Right lobe of liver (tissue), 6 donors: ENCODE results near the gene PRKAG3. TPM values are rescaled to one million over a fixed set of nuclear protein-coding genes. Genes with fewer than 3 reads are reported as not detected.

ENCODE experiments used
- ATAC-seq, 4 donors: fragments of 200-7000 bp; cut with Tn5 transposase; one replicate each; pipeline ENCODE4 v1.9.1; 2020; ENCODE audit warnings: mild to moderate bottlenecking in 4 of 4, moderate library complexity in 4 of 4
- DNase-seq, 3 donors: peaks; one replicate each; pipeline ENCODE4 v3.0.0-alpha.2; 2020
- H3K27ac ChIP-seq, 3 donors: fragments of 200-600 bp; one replicate each; pipeline ENCODE4 v1.8.0; 2022
- H3K27me3 ChIP-seq, 2 donors: fragments of 200-600 bp; one replicate each; pipeline ENCODE4 v1.8.0; 2022
- H3K36me3 ChIP-seq, 4 donors: fragments of 200-600 bp; sonication (generic) in 1 of 4; one replicate each; pipeline versions ENCODE4 v1.5.1 to v1.8.0; 2017 to 2022; ENCODE audit warnings: control low read depth in 1 of 4
- H3K4me1 ChIP-seq, 4 donors: fragments of 200-600 bp; sonication (generic) in 1 of 4; one replicate each; pipeline versions ENCODE4 v1.5.1 to v1.8.0; 2017 to 2022; ENCODE audit warnings: control low read depth in 1 of 4
- H3K4me3 ChIP-seq, 3 donors: fragments of 200-600 bp; one replicate each; pipeline ENCODE4 v1.8.0; 2022
- H3K9me3 ChIP-seq, 4 donors: fragments of 200-600 bp; sonication (generic) in 1 of 4; one replicate each; pipeline versions ENCODE4 v1.5.1 to v1.8.0; 2017 to 2022; ENCODE audit warnings: control low read depth in 1 of 4
- POLR2A ChIP-seq: fragments of 450-650 bp; IDR thresholded peaks from one replicate; pipeline ENCODE4 v1.6.1; 2017; ENCODE audit warnings: antibody characterized with exemption, mild to moderate bottlenecking
- WGBS: methylation state at CpG from one replicate; pipeline ENCODE4 v1.1.6; 2018; ENCODE audit warnings: low coverage, low lambda C conversion rate; ENCODE audit not compliant: insufficient coverage; ENCODE audit errors: missing lambda C conversion rate; 5-methylcytosine and 5-hydroxymethylcytosine counted together
- intact Hi-C, 2 donors: fragments of 100-400 bp; cut with DNase I; formaldehyde crosslinking; loops; one replicate each; pipeline versions ENCODE4 v1.11.2 to v1.14.1; 2022
- total RNA-seq, 6 experiments: library from RNA; depleted of rRNA in 2 of 6; stranded (reverse); fragments of >200 nt in 2 of 6; fragmentation: NEBNext Ultra II Directional in 3 of 6; extraction: Animal tissue kit (Norgen Biotek cat#: 25700) in 3 of 6; gene quantifications; one replicate each; pipeline versions ENCODE4 v1.1.0 to v1.2.4, GENCODE V29; 2016 to 2023
- TF ChIP-seq, protein P1 (sequence below), 4 donors: fragments of 200-600 bp in 3 of 4; fragments of 450-650 bp in 1 of 4; IDR thresholded peaks; one replicate each; pipeline versions ENCODE4 v1.5.1 to v1.8.0; 2016 to 2022; ENCODE audit warnings: antibody characterized with exemption in 4 of 4, mild to moderate bottlenecking in 2 of 4
- donor health status: DM: no; HTN: yes; CAD: no.
- donor health status: DM: no; HTN: no; CAD: no.
- donor health status: DM: no; HTN: no; CAD: no.
- donor health status: DM: no; HTN: yes; CAD: no.
- donor health status: DM: no; HTN: yes; CAD: no.

PRKAG3 gene
- total RNA-seq, 6 experiments from 2014 or later: not detected

DNA sequence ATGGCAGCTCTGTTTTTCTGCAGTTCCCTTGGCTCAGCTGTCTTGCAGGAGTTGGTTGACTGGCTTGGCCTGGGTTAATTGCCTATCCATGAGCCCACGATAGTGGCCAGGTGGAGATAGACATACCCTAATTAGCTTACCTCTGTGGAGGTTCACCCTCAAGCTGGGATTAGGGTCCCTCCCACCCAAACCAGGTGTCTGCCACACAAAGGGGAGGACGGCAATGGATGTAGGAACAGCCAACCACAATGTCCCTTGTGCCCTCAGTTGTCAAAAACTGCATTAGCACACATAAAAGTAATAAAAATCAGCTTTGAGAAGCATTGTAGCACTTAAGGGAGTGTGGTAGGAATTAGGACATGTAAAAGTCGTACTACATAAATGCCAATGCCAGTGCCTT lies 45.5 kb downstream of the PRKAG3 start:
- no peak overlapping the region for H3K4me3 ChIP-seq
- no peak for ATAC-seq
- no peaks in the 10 kb centered on the region for H3K9me3 ChIP-seq
- H3K36me3 ChIP-seq: no peaks in the 10 kb centered on the region
- intact Hi-C loops: no loop called here
- WGBS: 56% methylated on average over 1 of the region's 3 CpGs
- DNase-seq: no peak
- no peak overlapping the region for H3K27ac ChIP-seq
- TF ChIP-seq POLR2A: no peak
- TF ChIP-seq, protein P1, sequence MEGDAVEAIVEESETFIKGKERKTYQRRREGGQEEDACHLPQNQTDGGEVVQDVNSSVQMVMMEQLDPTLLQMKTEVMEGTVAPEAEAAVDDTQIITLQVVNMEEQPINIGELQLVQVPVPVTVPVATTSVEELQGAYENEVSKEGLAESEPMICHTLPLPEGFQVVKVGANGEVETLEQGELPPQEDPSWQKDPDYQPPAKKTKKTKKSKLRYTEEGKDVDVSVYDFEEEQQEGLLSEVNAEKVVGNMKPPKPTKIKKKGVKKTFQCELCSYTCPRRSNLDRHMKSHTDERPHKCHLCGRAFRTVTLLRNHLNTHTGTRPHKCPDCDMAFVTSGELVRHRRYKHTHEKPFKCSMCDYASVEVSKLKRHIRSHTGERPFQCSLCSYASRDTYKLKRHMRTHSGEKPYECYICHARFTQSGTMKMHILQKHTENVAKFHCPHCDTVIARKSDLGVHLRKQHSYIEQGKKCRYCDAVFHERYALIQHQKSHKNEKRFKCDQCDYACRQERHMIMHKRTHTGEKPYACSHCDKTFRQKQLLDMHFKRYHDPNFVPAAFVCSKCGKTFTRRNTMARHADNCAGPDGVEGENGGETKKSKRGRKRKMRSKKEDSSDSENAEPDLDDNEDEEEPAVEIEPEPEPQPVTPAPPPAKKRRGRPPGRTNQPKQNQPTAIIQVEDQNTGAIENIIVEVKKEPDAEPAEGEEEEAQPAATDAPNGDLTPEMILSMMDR (IDR thresholded peaks at IDR 0.05): no peak
- no peaks in the 10 kb centered on the region for H3K27me3 ChIP-seq
- peaks cover 0 to 48% (median 8%) of the 10 kb centered on the region in 4 donors for H3K4me1 ChIP-seq

DNA sequence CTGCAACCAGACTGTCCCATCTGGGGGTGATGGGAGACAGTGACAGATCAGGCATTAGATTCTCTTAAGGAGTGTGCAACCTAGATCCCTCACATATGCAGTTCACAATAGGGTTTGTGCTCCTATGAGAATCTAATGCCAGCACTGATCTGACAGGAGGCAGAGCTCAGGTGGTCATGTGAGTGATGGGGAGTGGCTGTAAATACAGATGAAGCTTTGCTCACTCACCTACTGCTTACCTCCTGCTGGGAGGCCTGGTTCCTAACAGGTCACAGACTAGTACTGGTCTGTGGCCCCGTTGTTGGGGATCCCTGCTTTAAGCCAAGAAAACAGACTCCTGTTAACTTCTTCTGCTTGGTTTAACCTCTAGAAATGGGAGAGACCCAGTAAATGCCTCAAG lies 46.5 kb downstream of the PRKAG3 start:
- intact Hi-C loops: no loop called here
- 0% methylated on average over 1 of the region's 1 CpG for WGBS
- no peak overlapping the region for H3K27ac ChIP-seq

DNA sequence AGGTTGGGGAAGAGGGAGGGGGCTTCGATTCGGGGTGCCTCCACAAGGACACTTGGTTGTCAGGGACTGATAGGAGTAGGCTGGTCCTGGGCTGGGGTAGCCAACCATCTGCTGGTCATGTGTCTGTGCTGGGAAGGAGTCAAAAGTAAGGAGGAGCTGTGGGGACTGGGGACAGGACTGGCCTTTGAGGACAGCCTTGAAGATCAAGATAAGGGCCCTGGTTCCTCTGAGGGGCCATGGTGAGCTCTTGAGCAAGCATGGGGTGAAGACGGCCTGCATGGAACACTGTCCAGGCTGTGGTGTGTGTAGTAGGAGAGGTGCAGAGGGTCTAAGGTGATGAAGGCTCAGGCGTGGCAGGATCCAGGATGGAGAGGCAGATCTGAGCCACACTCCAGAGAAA lies 47.9 kb downstream of the PRKAG3 start:
- H3K36me3 ChIP-seq: no peaks in the 10 kb centered on the region
- 32% methylated on average over 4 of the region's 4 CpGs for WGBS
- peaks cover 0 to 34% (median 6%) of the 10 kb centered on the region in 4 donors for H3K4me1 ChIP-seq
- no peaks in the 10 kb centered on the region for H3K27me3 ChIP-seq
- ATAC-seq (peak in 1 of 4 donors; percentile 5), DNase-seq (peak in 1 of 3 donors; percentile 26)
- H3K9me3 ChIP-seq: no peaks in the 10 kb centered on the region
- H3K27ac ChIP-seq: peak overlapping the region in 2 of 3 donors; percentile 94 to 97
- intact Hi-C loops: no loop called here
- TF ChIP-seq POLR2A: no peak
- TF ChIP-seq, protein P1 (IDR thresholded peaks at IDR 0.05): no peak
- peak overlapping the region; percentile 60 to 87 (median 84) for H3K4me3 ChIP-seq

More for the DNA sequence above, 46.5 kb downstream of the PRKAG3 start:
- Histone ChIP-seq H3K36me3 (no peaks in the 10 kb centered on the region), H3K4me3 (peak overlapping the region in 1 of 3 donors; percentile 84), H3K9me3 (no peaks in the 10 kb centered on the region), H3K4me1 (peaks cover 0 to 46% (median 8%) of the 10 kb centered on the region in 4 donors), H3K27me3 (no peaks in the 10 kb centered on the region)
- DNase-seq: no peak
- TF ChIP-seq, protein P1 (IDR thresholded peaks at IDR 0.05): no peak
- TF ChIP-seq POLR2A: no peak
- ATAC-seq: no peak

DNA sequence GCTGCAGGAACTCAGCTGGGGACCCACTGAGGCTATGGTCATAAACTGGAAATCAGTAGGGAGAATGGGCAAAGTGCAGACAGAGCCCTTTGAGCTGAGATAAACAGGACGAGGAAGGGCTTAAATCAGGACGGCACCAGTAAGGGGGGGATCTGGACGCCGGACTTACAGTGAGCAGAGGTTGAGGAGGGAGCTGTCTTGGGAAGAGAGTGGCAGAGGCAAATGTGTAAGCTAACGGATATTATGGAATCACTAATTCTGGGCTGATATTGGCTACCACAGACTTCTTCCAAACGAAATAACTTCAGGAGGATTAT lies 49.1 kb downstream of the PRKAG3 start:
- 4% methylated on average over 6 of the region's 6 CpGs for WGBS
- no peak for TF ChIP-seq POLR2A
- TF ChIP-seq, protein P1 (IDR thresholded peaks at IDR 0.05): no peak
- H3K4me1 ChIP-seq: peaks cover 0 to 34% (median 6%) of the 10 kb centered on the region in 4 donors
- ATAC-seq (peak; percentile 42 to 58 (median 53)), DNase-seq (peak in 1 of 3 donors; percentile 56)
- H3K9me3 ChIP-seq: no peaks in the 10 kb centered on the region
- intact Hi-C loops: no loop called here
- H3K36me3 ChIP-seq: no peaks in the 10 kb centered on the region
- peak overlapping the region; percentile 60 to 87 (median 84) for H3K4me3 ChIP-seq
- H3K27ac ChIP-seq: peak overlapping the region; percentile 87 to 97 (median 94)
- no peaks in the 10 kb centered on the region for H3K27me3 ChIP-seq
